ENCODE results near the gene SLC22A17. TPM values are rescaled to one million over a fixed set of nuclear protein-coding genes. Genes with fewer than 3 reads are reported as not detected.

The SLC22A17 gene
- total RNA-seq, 2 donors from 2014 or later: 17.7 to 30.6 TPM

DNA sequence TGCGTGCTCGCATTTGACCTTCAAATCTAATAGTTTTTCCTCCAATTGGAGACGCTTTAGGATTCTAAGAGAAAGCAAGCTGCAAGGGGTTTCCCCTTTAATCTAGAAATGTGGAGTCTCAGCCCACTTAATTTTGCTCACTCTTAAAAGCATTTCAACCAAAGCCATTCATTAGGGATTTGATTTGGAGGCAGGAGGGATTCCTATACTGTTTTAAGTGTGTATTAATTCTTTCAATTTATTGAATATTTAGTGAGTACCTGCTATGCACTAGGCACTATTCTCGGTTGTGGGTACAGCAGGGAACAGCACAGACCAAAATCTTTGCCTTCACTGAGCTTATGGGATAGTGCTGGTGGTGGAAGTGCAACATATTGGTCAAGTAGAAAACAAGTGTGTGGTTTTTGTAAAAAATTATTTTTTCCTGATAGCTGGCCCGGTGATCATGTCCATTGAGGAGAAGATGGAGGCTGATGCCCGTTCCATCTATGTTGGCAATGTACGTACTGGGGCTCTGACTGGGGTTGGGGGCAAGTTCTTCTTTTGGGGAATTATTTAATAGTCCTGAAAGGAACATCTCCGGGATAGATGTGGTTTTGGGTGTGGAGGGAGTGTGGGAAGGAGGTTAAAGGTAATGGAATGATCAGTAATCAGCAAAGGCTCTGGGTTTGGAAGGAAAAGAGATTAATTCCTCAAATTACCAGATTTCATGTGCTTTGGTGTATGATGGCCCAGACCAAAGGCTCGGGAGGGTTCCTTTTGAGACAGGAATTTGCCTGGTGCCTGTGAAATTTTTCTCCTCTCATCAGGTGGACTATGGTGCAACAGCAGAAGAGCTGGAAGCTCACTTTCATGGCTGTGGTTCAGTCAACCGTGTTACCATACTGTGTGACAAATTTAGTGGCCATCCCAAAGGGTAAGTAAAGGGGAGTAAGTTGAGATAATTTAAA, 29.8 kb downstream of the SLC22A17 start:
- intact Hi-C loops (cut with DNase I): loop anchor here (5.0 to 10.0 kb wide), 3 partner anchors 122 to 451 kb away; partner anchors contain the start of genes LRP10 (in 1 of the 2), THTPA (in 1 of the 2) and ZFHX2 (in 1 of the 2)
- DNase-seq (ENCODE audit: low spot score): no peak

DNA sequence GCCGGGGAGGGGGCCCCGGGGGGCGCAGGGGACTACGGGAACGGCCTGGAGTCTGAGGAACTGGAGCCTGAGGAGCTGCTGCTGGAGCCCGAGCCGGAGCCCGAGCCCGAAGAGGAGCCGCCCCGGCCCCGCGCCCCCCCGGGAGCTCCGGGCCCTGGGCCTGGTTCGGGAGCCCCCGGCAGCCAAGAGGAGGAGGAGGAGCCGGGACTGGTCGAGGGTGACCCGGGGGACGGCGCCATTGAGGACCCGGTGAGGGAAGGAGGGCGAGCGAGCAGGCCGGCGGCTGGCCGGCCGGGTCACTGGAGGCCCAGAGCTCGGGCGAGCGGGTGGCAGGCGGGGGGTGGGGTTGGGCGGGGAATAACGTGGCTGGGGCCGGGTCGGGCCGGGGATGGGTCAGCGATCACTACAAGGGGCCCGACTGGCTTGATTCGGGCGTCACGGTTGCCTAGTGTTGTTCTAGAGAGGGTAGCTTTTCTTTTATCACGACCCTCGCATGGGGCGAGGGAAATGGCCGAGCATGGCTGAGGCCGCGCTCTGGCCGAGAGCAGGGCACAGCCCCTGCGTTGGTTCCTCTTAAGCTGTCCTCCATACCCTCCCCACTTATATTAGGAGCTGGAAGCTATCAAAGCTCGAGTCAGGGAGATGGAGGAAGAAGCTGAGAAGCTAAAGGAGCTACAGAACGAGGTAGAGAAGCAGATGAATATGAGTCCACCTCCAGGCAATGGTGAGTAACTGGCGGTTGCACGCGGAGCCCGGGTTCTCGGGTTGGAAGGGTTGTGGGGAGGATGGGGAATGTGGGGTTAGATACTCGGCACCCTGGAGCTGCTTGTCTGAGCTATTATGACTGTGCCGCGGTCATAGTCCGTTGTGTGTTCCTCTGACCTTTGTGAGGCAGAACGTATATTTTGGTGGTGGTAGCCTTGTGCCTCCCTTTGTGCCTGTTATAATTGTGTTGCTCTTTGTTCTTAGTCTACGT, 30.8 kb downstream of the SLC22A17 start:
- intact Hi-C loops (cut with DNase I): loop anchor here (5.0 to 10.0 kb wide), 3 partner anchors 123 to 450 kb away; partner anchors contain the start of genes LRP10 (in 1 of the 2), THTPA (in 1 of the 2) and ZFHX2 (in 1 of the 2)
- no peak for DNase-seq (ENCODE audit: low spot score)

DNA sequence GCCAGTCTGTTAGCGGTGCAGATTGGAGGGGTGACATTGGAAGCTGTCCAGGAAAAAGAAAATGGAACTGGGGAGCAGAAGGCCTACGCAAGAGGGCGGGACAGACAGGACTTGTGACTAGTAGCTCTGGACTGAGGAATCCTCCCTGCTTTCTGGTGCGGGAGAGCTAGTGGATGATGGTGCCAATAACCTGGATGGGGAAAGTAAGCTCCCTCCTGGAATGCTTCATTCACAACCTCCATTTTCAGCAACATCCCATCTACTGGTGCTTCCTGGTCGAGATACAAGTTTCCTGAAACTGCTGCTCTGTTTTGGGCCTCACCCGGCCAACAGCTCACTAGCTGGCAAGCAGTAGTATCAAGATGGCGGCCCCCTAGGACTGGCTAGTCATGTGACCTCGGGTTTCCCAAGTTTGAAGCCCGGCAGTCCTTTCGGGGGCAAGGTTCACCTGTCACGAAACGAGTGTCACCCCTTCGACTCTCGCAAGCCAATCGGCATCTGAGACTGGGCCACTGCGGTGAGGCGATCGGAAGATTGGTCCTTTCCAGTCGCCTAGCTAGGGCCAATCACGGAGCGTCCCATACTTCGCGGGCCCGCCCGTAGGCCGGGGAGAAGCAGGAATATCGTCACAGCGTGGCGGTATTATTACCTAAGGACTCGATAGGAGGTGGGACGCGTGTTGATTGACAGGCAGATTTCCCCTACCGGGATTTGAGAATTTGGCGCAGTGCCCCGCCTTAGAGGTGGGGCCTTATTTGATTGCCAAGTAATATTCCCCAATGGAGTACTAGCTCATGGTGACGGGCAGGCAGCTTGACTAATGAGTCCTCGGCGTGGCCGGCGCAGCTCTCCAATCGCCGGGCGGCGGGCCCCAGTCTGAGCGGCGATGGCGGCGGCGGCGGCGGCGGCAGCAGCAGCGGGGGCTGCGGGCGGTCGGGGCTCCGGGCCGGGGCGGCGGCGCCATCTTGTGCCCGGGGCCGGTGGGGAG, 31.8 kb downstream of the SLC22A17 start, which contains the start of gene PABPN1:
Gene PABPN1 (plus strand): TSS at position 874 of the 988 bp plus-strand sequence. CDS start 13 bp downstream, at position 887.
- peak; percentile 100 for DNase-seq (ENCODE audit: low spot score)
- intact Hi-C loops (cut with DNase I): loop anchor here (5.0 to 10.0 kb wide), 3 partner anchors 124 to 449 kb away; partner anchors contain the start of genes LRP10 (in 1 of the 2), THTPA (in 1 of the 2) and ZFHX2 (in 1 of the 2)

DNA sequence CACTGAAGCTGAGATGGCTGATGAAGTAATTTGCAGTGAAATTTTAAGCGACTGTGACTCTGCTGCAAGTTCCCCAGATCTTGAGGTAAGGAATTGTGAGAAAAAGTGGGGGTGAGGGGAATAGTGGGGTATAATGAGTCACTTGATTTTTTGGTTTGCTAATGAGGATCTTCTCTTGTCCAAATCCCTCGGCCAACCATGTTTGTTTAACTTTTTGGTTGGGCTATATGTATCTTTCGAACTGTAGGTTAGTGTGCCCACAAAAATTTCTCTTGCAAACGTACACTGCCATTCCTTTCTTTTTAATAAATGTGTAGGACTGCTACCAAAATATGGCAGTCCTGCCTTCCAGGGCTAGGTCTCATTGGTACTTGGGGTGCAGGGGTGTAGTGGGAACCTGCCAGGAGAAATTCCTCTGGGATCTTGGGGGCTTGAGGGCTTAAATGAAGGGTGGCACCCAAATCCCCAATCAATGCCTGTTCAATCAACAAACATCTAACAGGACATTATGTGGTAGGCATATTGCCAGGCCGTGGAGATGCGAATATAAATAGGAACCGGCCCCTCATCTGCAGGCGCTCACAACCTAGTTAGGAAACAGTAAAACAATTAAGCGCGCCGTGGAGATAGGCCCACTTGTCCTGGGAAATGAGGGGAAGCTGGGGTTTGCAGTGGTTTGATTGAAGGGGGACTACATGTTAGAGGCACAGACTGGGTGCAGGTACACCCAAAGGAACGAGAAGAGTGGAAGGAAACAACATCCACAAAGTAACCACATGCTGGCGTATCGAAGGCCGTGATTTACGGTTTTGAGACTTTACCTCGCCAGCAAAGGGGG, 32.7 kb downstream of the SLC22A17 start:
- intact Hi-C loops (cut with DNase I): loop anchor here (5.0 to 10.0 kb wide), 3 partner anchors 125 to 448 kb away; partner anchors contain the start of genes LRP10 (in 1 of the 2), THTPA (in 1 of the 2) and ZFHX2 (in 1 of the 2)
- no peak for DNase-seq (ENCODE audit: low spot score)

DNA sequence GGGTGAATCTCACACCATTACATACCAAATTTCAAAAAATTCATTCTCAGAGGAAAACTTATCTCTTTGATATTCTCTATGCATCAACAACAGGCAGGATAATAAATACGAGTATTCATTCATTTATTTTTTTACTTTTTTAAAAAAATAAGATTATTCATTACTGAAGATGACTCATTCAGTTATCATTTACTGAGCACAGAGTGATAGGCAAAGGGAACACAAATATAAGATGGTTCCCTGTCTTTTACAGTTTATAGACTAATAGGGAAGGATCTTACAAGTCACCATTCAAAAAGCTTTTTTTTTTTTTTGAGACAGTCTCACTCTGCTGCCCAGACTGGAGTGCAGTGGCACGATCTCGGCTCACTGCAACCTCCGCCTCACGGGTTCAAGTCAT, 36.4 kb downstream of the SLC22A17 start:
- intact Hi-C loops (cut with DNase I): no loop called here
- DNase-seq (ENCODE audit: low spot score): no peak

DNA sequence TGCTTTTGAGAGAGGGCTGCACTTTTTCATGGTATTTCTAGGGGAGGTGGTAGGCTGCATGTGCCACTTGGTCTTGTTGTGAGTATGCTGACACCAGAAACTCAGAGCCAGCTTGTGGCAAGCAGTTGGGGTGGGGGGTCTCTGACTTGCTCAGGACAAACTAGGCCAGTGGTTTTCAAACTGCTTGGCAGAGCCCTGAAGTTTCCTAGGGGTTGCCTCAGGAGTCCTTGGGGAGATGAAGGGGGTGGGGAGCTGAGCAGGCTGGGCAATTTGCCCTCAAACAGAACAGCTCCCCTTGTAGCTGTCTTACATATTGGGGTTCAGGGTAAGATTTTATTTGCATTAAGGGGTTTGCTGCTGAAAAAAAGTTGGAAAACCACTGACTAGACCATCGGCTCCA, 42.1 kb downstream of the SLC22A17 start:
- intact Hi-C loops (cut with DNase I): no loop called here

DNA sequence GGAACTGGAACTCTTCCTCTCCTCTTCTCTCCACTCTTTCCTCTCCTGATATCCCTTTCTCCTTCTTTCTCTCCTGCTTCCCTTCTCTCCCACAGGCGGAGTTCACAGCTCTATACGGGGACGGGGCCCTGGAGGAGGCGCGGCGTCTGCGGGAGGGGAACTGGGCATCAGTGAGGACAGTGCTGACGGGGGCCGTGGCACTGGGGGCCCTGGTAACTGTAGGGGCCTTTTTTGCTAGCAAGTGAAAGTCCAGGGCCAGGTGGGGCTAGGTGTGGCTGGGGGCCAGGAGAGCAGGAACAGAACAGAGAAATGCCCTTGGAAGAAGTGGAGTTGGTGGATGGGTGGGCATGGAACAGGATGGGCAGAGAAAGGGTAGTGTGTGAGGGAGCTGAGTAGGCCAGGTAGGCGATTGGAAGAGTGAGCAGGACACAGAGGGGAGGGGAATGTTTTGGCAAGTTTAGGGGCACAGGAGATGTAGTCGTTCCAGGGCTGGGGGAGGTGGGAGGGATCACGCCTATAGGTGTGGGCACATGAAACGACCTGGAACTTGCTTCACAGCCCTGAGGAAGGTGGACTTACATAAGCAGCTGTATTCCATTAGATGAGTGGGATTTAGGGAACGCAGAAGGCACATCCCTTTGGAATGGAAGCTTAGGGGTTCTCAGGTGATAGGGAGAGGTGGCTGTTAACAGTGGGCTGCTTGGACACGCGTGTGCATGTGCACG, 43.8 kb downstream of the SLC22A17 start:
- no peak for DNase-seq (ENCODE audit: low spot score)
- intact Hi-C loops (cut with DNase I): no loop called here

More for the DNA sequence above, 42.1 kb downstream of the SLC22A17 start:
- DNase-seq (ENCODE audit: low spot score): no peak

DNA sequence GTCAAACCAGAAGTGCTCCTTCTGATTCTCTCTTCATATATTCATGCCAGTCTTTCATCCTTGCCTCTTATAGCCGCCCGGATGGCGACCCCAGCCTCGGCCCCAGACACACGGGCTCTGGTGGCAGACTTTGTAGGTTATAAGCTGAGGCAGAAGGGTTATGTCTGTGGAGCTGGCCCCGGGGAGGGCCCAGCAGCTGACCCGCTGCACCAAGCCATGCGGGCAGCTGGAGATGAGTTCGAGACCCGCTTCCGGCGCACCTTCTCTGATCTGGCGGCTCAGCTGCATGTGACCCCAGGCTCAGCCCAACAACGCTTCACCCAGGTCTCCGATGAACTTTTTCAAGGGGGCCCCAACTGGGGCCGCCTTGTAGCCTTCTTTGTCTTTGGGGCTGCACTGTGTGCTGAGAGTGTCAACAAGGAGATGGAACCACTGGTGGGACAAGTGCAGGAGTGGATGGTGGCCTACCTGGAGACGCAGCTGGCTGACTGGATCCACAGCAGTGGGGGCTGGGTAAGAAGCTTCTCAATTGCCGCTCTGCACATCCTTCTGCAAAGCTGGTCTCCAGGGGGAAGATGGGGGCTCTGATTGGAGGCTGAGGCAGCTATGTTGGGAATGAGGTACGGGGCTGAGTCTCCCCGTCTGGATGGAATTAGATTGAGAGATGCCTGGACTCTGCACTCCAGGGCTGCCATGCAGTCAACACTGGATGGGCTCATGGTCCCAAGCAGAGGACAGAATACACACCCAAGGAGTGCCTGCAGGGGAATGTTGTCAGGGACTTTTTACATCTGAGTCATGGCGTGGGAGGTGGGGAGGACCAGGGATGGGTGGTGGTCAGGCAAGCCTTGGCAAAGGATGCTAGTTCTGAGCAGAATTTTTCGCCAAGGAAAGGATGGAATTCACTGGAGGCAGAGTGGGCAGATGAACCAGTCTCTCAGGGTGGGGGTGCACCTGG, 44.7 kb downstream of the SLC22A17 start:
- intact Hi-C loops (cut with DNase I): no loop called here
- DNase-seq (ENCODE audit: low spot score): no peak

DNA sequence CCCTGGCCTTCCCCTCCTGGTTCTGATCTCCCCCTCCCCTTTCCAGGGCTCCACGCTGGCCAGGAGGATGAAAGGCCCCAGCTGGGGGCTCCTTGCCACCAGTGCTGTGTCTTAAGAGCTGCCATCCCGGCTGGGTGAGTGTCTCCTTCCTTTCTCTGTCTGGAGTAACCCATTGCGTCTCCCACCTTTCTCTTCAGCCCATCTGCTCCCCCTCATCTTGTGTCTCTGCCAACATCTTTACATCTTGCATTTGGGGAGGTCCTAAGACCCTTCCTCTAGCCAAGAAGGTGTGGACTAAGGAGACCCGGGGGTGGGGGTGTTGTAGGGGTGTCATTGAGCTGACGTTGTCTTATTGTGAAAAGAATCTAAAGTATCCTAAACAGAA, 45.5 kb downstream of the SLC22A17 start:
- intact Hi-C loops (cut with DNase I): no loop called here
- no peak for DNase-seq (ENCODE audit: low spot score)

DNA sequence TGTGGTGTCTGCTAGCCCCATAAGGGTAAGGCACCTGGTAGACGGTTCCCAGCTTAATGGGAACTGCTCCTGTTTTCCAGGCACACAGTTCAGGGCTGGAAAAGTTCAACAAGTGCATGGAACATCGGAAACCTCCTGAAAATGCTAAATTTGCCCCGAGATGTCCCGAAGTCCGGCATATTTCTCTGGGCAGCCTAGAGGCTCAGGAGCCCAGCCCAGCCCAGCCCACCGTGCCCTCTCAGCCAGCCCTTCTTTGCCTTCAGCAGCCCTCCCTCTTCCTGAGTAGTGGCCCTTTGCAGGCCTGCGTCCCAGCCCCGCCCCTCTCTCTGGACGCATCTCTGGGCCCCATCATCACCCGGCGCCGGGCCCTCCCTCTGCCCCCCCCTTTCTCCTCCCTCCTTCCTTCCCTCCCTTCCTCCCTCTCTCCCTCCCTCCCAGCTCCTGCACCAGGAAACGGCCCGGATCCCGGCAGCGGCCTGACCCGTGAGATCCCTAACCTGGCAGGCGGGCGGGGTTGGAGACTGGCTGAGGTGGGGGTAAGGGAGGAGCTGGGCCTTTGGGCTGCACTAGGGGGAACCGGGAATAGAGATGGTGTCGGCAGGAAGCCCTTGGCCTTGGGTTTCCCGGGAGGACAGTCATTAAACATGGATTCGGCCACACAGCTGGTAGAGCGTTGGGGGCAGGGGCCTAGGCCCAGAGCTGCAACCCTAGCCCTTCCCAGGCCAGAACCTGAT, 46.1 kb downstream of the SLC22A17 start, which contains the start of gene BCL2L2:
Gene BCL2L2 (plus strand): TSS at position 422 of the 734 bp plus-strand sequence. CDS start 935 bp downstream, outside the sequence.
- DNase-seq (ENCODE audit: low spot score): peak; percentile 97
- intact Hi-C loops (cut with DNase I): no loop called here

DNA sequence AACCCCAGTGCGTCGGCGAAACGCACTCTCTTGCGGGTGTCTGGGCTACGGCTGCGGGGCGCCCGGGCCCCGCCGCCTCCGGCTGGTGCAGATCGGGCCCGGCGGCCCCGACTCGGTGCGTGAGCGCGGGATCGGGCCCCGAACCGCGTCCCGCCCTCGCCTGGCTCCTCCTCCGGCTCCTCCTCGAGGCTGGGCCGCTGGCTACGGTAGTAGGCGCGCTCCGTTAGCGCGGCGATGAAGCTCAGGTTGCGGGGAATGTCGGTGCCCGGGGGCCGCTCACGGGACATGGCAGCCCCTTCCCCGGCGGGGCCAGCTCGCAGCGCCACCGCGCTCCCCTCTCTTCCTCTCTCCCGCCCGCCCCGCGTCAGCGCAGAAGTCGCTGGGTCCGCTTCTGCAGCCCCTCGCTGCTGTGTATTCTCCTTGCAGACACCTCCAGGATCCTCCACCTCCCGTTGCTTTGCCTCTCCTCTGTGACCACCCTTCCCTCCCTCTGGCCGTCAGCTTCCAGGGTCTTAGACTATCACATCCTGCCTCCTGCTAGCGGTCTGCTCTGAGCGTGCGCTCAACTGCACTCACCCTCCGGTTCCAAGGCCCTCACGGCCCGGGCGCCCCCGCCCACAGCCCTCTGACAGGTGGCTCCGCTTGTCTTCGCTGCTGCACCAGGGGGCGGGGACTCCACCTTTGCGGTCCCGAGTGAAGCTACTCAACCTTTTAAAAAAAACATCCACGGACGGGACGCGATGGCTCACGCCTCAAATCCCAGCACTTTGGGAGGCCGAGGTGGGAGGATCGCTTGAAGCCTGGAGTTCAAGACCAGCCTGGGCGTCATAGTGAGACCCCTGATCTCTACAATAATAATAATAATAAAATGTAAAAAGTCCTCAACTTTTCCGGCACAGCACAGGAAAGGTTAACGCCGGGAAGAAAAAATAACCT, 50.1 kb downstream of the SLC22A17 start, which contains the start of gene PPP1R3E:
Gene PPP1R3E (minus strand): TSS at position 570 of the 936 bp plus-strand sequence. CDS start 283 bp downstream, at position 287.
- intact Hi-C loops (cut with DNase I): no loop called here
- DNase-seq (ENCODE audit: low spot score): peak; percentile 90

DNA sequence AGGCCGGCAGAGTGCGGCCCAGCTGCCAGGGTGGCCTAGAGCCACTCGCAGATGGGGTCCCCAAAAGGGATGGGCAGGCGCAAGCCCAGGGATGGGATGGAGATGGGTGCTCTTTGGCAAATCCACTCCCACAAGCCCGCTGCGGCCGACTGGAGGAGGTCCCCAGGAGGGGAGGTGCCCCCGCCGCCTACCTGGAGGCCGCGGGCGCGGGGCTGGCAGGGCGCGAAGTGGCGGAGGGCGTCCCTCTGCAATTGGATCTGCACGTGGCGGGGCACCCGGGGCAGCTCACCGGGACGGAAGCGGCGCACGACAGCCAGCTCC, 50.8 kb downstream of the SLC22A17 start:
- intact Hi-C loops (cut with DNase I): no loop called here
- DNase-seq (ENCODE audit: low spot score): no peak

DNA sequence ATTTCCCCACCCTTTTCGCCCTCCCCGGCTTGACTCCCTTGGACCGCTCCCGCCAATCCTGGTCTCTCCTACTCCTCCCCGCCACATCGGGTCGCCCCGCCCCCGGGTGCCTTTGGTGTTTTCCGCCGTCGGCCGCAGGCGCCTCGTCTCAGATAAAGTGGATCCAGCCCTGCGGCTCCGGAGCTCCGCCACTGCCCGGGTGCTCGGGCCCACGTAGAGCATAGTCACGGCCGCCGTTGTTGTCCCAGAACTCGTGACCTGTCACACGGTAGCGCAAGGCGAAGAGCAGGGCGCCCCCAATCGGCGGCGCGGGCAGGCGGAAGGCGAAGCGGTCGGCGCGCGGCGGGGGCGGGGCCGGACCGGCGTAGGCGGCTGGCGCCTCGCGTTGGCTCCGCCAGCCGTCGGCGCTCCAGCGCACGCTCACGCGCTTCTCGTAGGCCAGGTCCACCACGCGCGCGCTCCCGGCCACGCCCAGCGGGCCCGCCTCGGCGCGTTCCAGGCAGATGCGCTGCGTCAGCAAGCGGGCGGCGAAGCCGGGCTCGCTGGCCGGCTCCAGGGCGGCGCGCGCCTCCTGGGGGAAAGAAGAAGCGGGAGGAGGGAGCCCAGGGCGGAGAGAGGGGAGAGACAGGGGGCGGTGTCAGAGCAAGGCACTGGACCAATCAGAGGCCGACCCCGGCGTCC, 51.3 kb downstream of the SLC22A17 start:
- intact Hi-C loops (cut with DNase I): no loop called here
- DNase-seq (ENCODE audit: low spot score): peak; percentile 99
